ENCODE results near the gene HOXC6.

Gene HOXC6

GRCh38 chr12:54025499-54026405, 2.5 kb upstream of the HOXC6 start:
- TF ChIP-seq CTCF (IDR thresholded peaks at IDR 0.05; ENCODE audit: low read depth, low read length, missing control alignments): no peak
- in situ Hi-C loops (cut with HindIII; ENCODE audit: low sequenced_read_pairs): no loop called here
- DNase-seq (ENCODE audit: low read depth): no peak
- H3K4me3 ChIP-seq (ENCODE audit: low read depth, low read length): no peak overlapping the region

- DNase-seq (ENCODE audit: low read depth): no peak
- in situ Hi-C loops (cut with HindIII; ENCODE audit: low sequenced_read_pairs): no loop called here
- no peak overlapping the region for H3K4me3 ChIP-seq (ENCODE audit: low read depth, low read length)
- TF ChIP-seq CTCF (IDR thresholded peaks at IDR 0.05; ENCODE audit: low read depth, low read length, missing control alignments): no peak
These were observed 1.4 kb upstream of the HOXC6 start for GRCh38 chr12:54026640-54027441.

- in situ Hi-C loops (cut with HindIII; ENCODE audit: low sequenced_read_pairs): no loop called here
- no peak overlapping the region for H3K4me3 ChIP-seq (ENCODE audit: low read depth, low read length)
- no peak for DNase-seq (ENCODE audit: low read depth)
These were observed 826 bp upstream of the HOXC6 start for GRCh38 chr12:54027442-54027786.

GRCh38 chr12:54029529-54030441, 1.5 kb downstream of the HOXC6 start:
- no peak overlapping the region for H3K4me3 ChIP-seq (ENCODE audit: low read depth, low read length)

More at GRCh38 chr12:54027442-54027786, 826 bp upstream of the HOXC6 start:
- no peak for TF ChIP-seq CTCF (IDR thresholded peaks at IDR 0.05; ENCODE audit: low read depth, low read length, missing control alignments)

GRCh38 chr12:54030442-54030801, 2.2 kb downstream of the HOXC6 start:
- no peak for DNase-seq (ENCODE audit: low read depth)
- in situ Hi-C loops (cut with HindIII; ENCODE audit: low sequenced_read_pairs): no loop called here
- no peak overlapping the region for H3K4me3 ChIP-seq (ENCODE audit: low read depth, low read length)
- TF ChIP-seq CTCF (IDR thresholded peaks at IDR 0.05; ENCODE audit: low read depth, low read length, missing control alignments): no peak

More at GRCh38 chr12:54029529-54030441, 1.5 kb downstream of the HOXC6 start:
- in situ Hi-C loops (cut with HindIII; ENCODE audit: low sequenced_read_pairs): no loop called here
- no peak for TF ChIP-seq CTCF (IDR thresholded peaks at IDR 0.05; ENCODE audit: low read depth, low read length, missing control alignments)
- DNase-seq (ENCODE audit: low read depth): no peak

All from astrocyte of the cerebellum (primary cell).